BJ (cell line): ENCODE measurements around the gene PLA2G4D. TPM values are rescaled to one million over a fixed set of nuclear protein-coding genes. Genes with fewer than 3 reads are reported as not detected.

Experiments
- CTCF ChIA-PET: fragments of 350-600 bp; formaldehyde crosslinking; extraction: SDS; loops from one replicate; lab custom pipeline; 2021; ENCODE audit warnings: antibody characterized with exemption, inconsistent platforms; lab: Yijun Ruan, JAX
- POLR2A ChIA-PET: fragments of 300-600 bp; sonication (Branson Sonifier 250); formaldehyde crosslinking; extraction: SDS; loops from one replicate; lab custom pipeline; 2021; ENCODE audit warnings: antibody characterized with exemption; lab: Charles Lee
- DNase-seq: peaks from one replicate; pipeline ENCODE4 v3.0.0-alpha.2; 2011; ENCODE audit warnings: low read depth
- H3K27me3 ChIP-seq: 2 replicates; pipeline ENCODE4 v1.6.0; 2011; ENCODE audit warnings: low read length; ENCODE audit not compliant: control insufficient read depth, insufficient read depth
- H3K36me3 ChIP-seq: 2 replicates; pipeline ENCODE4 v1.5.1; 2011; ENCODE audit warnings: low read length; ENCODE audit not compliant: control insufficient read depth, insufficient read depth
- H3K4me3 ChIP-seq: 2 replicates; pipeline ENCODE4 v1.5.1; 2011; ENCODE audit warnings: low read depth, mild to moderate bottlenecking, control low read depth, low read length
- polyA plus RNA-seq: library from polyadenylated mRNA; depleted of rRNA; stranded (reverse); fragments of >200 nt; gene quantifications from 2 replicates; pipeline ENCODE4 v1.2.3, GENCODE V29; 2011
- TF ChIP-seq, protein P1 (sequence below): IDR thresholded peaks from 2 replicates; pipeline ENCODE4 v1.5.1; 2011; ENCODE audit warnings: low read depth, mild to moderate bottlenecking, control low read depth, inconsistent platforms, low read length, moderate library complexity; ENCODE audit not compliant: insufficient read depth

The PLA2G4D gene
- polyA plus RNA-seq, 1 experiment = not detected

DNA sequence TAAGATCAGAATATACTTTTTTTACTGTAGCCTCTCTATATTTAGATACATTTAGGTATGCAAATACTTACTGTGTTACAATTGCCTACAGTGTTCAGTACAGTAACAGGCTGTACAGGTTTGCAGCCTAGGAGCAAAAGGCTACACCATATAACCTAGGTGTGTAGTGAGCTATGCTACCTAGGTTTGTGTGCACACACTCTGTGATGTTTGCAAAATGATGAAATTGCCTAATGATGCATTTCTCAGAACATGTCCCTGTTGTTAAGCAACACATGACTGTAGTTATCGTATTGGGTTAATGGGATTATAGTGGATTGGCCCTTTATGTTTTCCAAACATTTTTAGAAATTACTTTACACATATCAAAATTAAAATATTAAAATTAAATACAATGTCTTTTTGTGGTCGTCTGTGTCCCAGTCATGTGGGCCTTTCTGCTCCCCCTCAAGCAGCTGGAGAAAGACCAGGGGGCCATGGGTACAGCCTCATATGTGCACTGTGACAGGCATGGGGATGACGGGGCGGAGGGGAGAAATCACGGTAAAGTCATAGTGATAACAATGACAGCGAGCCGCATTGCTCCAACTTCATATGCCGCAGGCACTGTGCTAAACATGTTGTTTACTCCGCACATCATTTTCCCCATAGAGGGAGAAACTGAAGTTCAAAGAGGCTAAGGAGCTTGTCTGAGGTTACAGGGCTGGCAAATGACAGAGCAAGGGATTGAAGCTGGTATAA, 46.1 kb downstream of the PLA2G4D start:
- DNase-seq = no peak
- peaks cover 33% of the 10 kb centered on the region for H3K27me3 ChIP-seq
- CTCF ChIA-PET = interaction anchor here (0.8 to 1.5 kb wide), 5 partner anchors 9 to 59 kb away, joined by 3 to 7 read pairs (median 3); no protein-coding TSS in a partner anchor
- TF ChIP-seq, protein P1, sequence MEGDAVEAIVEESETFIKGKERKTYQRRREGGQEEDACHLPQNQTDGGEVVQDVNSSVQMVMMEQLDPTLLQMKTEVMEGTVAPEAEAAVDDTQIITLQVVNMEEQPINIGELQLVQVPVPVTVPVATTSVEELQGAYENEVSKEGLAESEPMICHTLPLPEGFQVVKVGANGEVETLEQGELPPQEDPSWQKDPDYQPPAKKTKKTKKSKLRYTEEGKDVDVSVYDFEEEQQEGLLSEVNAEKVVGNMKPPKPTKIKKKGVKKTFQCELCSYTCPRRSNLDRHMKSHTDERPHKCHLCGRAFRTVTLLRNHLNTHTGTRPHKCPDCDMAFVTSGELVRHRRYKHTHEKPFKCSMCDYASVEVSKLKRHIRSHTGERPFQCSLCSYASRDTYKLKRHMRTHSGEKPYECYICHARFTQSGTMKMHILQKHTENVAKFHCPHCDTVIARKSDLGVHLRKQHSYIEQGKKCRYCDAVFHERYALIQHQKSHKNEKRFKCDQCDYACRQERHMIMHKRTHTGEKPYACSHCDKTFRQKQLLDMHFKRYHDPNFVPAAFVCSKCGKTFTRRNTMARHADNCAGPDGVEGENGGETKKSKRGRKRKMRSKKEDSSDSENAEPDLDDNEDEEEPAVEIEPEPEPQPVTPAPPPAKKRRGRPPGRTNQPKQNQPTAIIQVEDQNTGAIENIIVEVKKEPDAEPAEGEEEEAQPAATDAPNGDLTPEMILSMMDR = no peak
- H3K4me3 ChIP-seq = no peak overlapping the region
- no peaks in the 10 kb centered on the region for H3K36me3 ChIP-seq
- POLR2A ChIA-PET = no interaction called here

DNA sequence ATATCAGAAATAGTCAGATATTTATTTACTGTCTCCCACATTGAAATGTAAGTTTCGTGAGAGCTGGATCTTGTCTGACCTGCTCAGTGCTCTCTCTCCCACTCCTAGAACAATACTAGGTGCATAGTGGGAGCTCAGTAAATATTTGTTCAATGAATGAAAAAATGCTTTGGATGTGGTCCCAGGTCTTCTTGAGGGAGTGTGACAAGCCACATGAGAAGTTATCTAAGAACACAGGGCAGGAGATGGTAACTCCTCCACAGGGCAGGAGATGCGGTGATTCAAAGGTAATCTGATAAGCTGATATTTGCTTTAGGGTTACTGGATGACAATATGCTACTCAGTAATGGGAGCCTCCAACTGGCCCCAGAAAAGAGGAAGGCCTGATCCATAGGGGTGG, 47.8 kb downstream of the PLA2G4D start:
- DNase-seq = no peak
- H3K36me3 ChIP-seq = no peaks in the 10 kb centered on the region
- POLR2A ChIA-PET = no interaction called here
- H3K4me3 ChIP-seq = no peak overlapping the region
- CTCF ChIA-PET = interaction anchor here (1.6 kb wide), 1 partner anchor 57 kb away, joined by 4 read pairs; no protein-coding TSS in a partner anchor
- TF ChIP-seq, protein P1 = no peak
- H3K27me3 ChIP-seq = peaks cover 26% of the 10 kb centered on the region

DNA sequence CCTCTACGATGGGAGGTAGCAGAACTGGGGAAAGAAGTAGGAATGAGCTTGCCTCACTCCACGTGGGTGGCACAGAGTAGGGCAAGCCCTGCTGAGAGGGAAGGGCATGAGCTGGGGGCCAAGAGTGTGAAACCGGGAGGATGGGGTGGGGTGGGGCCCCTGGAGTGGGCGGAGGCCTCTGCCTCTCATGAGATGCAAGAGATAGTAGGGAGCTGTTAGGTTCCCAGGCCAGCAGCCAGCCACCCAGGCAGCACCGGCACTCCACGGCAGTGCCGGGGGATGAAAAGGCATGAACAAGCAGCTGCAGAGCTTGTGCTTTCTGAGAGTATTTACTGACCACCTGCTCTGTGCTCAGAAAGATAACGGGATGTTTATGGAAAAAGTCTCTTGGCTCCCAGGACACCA, 49.1 kb downstream of the PLA2G4D start:
- Histone ChIP-seq H3K27me3 (peaks cover 19% of the 10 kb centered on the region), H3K4me3 (no peak overlapping the region), H3K36me3 (no peaks in the 10 kb centered on the region)
- CTCF ChIA-PET = interaction anchor here (1.6 kb wide), 1 partner anchor 11 kb away, joined by 8 read pairs; no protein-coding TSS in a partner anchor
- TF ChIP-seq, protein P1 = no peak
- POLR2A ChIA-PET = no interaction called here
- no peak for DNase-seq

DNA sequence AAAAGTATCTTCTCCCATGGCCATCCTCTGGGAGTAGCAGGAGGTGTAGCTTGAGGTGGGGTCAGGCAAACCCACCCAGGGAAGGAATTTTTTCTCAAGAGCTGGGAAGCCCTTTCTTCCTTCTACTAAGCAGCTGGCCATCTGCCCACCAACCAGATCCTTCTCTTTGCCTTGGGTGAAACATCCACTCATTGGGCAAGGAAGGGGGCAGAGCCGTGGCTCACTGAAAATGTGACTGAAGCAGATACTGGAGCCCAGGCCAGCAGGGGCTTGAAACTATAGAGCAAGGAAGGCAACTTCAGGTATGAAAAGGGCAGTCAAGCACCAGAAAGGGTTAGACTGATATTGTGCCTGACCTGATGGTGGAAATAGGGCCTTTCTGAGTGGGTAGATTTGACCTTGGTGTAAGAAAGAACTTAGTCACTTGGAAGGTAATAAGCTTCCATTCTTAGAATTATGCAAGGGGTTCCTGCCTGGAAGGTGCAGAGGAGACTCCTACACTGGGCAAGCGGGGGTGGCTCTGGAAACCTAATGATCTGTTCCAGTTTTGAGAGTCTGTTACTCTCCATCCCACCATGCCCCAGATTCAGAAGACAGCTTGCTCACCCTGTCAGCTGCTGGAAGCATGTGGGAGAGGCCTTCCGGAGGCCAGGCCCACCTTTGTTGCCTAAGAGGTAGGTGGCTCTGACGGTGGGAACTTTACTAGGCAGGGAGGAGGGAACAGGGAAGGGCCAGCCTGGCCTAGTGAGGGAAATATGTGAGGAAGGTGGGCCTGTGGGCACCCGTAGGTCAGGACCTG, 51.6 kb downstream of the PLA2G4D start:
- DNase-seq = no peak
- Histone ChIP-seq H3K27me3 (peaks cover 15% of the 10 kb centered on the region), H3K36me3 (no peaks in the 10 kb centered on the region), H3K4me3 (no peak overlapping the region)
- TF ChIP-seq, protein P1 = no peak
- ChIA-PET CTCF (interaction anchor here (0.9 to 1.0 kb wide), 2 partner anchors 10 to 17 kb away, joined by 3 read pairs; no protein-coding TSS in a partner anchor), POLR2A (no interaction called here)

DNA sequence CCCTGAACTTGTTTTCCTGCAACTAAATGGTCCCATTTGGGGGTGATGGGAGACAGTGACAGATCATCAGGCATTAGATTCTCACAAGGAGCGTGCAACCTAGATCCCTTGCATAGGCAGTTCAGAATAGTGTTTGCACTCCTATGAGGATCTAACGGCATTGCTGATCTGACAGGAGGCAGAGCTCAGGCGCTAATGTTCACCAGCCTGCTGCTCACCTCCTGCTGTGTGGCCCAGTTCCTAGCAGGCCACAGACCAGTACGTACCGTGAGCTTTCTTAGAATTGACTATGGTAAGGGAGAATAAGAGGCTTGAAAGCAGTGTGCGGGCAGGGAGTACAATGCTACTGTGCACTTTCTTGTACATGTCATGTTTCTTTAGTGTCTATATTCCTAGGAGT, 56.0 kb downstream of the PLA2G4D start:
- ChIA-PET POLR2A (no interaction called here), CTCF (interaction anchor here (1.0 to 2.9 kb wide), 2 partner anchors 16 to 49 kb away, joined by 3 to 8 read pairs; no protein-coding TSS in a partner anchor)
- TF ChIP-seq, protein P1 = no peak
- H3K36me3 ChIP-seq = no peaks in the 10 kb centered on the region
- H3K4me3 ChIP-seq = no peak overlapping the region
- peaks cover 2% of the 10 kb centered on the region; the same call in 1 of the 2 replicates for H3K27me3 ChIP-seq
- DNase-seq = no peak
